GM12873 (cell line): ENCODE measurements around the gene SCAANT1.

Source experiments
- CTCF ChIP-seq: IDR thresholded peaks from 2 replicates; pipeline ENCODE4 v1.5.1; 2012; ENCODE audit warnings: low read depth, mild to moderate bottlenecking, moderate library complexity, low read length, control low read depth; ENCODE audit not compliant: insufficient read depth; ENCODE audit errors: missing control alignments

SCAANT1 gene

GRCh38 chr3:63920001-63920400 lies 7.8 kb upstream of the SCAANT1 start:
- no peak for TF ChIP-seq CTCF

DNA sequence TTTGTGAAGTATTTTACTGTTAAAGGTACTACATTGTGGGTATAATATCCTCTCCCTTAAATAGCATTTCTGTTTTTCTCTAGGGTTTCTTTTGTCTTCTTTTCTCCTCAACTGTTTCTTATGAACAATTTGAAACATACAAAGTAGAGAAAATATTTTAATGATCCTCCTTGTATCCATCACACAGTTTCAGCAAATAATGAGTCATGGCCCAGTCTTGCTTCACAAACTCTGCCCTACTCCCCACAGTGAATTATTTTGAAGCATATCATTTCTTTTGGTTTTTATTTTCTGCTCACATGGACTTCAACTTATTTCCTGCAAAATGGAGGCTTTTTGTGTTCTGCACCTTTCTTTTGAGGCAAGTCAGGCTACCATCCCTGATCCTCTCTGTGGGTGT lies 6.1 kb upstream of the SCAANT1 start:
- TF ChIP-seq CTCF = no peak

DNA sequence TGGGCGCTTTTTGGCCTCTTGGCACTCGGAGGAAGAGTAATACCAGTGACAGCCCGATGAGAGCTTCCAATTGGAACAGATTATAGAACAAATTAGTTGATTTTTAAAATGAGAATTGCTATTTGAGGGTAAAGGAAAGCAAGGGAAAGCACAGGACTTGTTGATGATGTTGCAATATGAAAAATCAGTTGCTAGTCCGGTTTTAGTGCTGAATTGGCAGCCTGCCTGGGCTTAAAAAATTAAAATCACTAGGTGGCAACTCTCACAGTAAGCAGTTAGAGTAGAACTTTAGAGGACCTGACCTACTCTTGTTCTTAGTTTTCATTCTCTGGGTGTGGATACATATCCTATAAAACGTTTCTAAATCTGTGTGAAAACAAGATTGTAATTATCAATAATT lies 2.1 kb upstream of the SCAANT1 start:
- no peak for TF ChIP-seq CTCF

DNA sequence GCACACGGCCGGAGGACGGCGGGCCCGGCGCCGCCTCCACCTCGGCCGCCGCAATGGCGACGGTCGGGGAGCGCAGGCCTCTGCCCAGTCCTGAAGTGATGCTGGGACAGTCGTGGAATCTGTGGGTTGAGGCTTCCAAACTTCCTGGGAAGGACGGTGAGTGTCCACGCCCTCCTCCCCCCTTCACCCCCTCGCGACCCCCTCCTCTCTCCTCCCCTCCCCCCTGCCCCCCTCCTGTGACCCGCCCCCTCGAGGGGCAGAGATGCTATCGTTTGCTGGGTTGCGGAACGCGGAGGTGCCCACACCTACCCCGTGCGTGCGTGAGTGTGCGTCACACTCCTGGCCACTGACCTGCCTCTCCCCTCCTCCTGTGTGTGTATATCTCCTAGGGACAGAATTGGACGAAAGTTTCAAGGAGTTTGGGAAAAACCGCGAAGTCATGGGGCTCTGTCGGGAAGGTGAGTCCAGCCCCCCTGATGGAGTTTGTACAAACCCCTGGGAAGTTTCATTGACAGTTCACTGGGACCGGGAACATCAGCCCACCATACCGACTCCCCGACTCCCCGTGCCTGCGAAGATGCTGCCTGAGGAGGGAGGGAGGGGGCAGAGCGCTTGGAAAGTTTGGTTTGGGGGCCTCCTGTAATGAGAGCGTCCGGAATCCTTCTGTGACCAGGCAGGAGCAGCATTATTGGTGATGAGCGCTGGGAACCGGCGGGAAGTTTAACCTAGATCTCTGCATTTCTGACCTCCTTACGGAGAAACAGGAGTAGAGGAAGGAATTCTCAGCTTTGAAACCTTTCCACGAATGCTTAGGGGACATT lies 795 bp upstream of the SCAANT1 start:
- no peak for TF ChIP-seq CTCF

GRCh38 chr3:63911509-63911872 lies 692 bp downstream of the SCAANT1 start:
- TF ChIP-seq CTCF = no peak

GRCh38 chr3:63910891-63911290 lies 1.3 kb downstream of the SCAANT1 start:
- TF ChIP-seq CTCF = no peak

- TF ChIP-seq CTCF = no peak
Observed at GRCh38 chr3:63910001-63910400, 2.2 kb downstream of the SCAANT1 start.
